HG03378 (cell line): ENCODE data around the gene IRAK2.
"Not testable (repeated sequence)": the region's sequence is repeated elsewhere in the genome, so short reads cannot be mapped to it uniquely, and the experiment has no call there.

Experiments
- ATAC-seq: cut with Tn5 transposase; IDR thresholded peaks from one replicate; pipeline ENCODE4 v1.9.1; 2021; ENCODE audit warnings: mild to moderate bottlenecking, moderate library complexity; ENCODE audit not compliant: unreplicated experiment

IRAK2 gene

DNA sequence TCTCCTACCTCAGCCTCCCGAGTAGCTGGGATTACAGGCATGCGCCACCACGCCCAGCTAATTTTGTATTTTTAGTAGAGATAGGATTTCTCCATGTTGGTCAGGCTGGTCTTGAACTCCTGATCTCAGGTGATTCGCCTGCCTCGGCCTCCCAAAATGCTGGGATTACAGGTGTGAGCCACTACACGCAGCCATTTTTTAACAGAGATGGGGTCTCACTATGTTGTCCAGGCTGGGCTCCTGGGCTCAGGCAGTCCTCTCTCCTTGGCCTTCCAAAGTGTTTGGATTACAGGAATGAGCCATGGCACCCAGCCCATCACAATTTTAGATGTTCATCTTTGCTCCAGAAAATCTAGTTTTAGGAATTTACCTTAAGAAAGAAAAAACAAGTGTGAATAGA is 6.2 kb upstream of the IRAK2 start:
- not testable (repeated sequence) for ATAC-seq

DNA sequence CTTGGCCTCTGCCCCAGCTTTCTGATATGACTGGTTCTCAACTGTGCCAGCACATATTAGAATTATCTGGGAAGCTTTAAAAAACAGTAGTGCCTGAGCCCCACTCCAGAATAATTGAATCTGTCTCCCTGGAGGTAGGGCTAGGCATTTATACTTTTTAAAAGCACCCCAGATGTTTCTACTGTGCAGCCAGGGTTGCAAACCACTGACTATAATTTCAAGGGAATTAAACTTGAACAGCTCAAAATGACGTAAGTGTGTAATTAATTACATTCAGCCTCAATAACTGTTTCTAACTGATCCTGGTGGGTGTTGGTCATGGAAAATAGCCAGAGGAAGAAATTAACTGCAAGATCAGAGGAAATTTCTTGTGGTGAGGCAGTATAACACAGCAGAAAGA is 4.4 kb upstream of the IRAK2 start:
- ATAC-seq: no peak

GRCh38 chr3:10160925-10161324 is 3.8 kb upstream of the IRAK2 start:
- ATAC-seq: no peak

GRCh38 chr3:10162185-10162584 is 2.5 kb upstream of the IRAK2 start:
- no peak for ATAC-seq

DNA sequence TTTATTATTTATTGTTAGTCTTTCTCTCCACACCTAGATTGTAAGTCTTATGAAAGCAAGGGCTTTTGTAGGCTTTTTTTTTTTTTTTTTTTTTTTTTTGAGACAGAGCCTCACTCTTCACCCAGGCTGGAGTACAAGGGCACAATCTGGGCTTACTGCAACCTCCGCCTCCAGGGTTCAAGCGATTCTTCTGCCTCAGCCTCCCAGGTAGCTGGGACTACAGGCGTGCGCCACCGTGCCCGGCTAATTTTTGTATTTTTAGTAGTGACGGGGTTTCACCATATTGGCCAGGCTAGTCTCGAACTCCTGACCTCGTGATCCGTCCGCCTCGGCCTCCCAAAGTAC is 546 bp upstream of the IRAK2 start:
- ATAC-seq: not testable (repeated sequence)

GRCh38 chr3:10166213-10166604 is 1.5 kb downstream of the IRAK2 start:
- no peak for ATAC-seq

DNA sequence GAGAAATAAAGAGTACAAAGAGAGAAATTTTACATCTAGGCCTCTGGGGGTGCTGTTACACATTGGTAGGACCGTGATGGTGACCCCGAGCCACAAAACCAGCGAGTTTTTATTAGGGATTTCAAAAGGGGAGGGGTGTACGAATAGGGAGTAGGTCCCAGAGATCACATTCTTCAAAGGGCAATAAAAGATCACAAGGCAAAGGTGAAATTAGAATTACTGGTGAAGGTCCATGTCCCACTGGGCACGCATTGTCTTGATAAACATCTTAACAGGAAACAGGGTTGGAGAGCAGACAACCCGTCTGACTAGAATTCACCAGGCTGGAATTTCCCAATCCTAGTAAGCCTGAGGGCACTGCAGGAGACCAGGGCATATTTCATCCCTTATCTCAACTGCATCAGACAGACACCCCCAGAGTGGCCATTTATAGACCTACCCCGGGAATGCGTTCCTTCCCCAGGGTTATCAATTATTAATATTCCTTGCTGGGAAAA is 4.3 kb downstream of the IRAK2 start:
- no peak for ATAC-seq

DNA sequence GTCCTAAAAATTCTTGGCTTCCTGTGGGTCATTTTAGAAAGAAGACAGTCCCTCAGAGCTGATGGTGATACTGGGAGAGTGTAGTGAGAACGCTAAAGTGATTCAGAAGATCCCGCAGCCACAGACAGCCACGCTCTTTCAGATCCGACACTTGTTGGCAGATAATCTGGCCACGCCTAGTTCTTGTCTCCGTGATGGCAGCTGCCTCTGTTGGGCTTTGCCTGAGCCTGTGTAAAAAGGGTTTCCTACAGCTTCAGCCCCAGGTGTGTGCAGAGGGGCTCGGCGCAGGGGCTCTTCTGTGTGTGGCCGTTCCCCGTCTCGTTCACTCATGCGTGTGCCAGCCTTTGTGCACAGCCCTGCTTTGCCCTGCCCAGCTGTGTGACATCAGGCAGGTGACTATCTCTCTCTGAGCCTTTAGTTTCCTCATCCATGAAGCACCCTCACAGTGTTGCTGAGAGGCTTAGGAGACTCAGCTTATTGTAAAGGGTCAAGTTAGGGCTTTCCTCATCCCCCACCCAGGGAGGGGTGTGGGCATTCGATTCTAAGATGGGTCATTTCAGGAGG is 6.3 kb downstream of the IRAK2 start:
- ATAC-seq: no peak

GRCh38 chr3:10173095-10173925 is 8.6 kb downstream of the IRAK2 start:
- ATAC-seq: no peak

DNA sequence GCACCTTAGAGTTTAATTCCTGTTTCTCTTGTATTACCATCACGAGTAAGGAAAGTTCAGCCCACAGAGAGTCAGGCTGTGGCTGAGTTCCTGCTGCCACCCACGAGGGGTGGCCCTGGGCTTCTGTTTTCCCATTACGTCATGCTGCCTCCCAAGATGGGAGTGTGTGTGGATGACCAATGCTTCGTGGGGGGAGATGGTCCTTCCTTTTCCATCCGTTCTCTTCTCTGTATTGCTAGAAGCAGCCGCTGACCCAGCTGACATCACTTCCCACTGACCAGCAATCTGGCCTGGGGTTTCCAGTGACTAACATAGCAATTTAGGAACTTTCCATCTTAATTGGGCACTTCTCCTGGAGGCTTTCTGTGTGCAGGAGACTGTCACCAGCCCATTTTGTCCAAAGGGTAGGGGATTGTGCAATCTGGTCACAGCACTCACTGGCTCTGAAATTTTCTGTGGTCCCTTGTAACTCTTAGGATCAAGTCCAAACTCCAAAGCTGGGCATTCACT is 9.3 kb downstream of the IRAK2 start:
- no peak for ATAC-seq

DNA sequence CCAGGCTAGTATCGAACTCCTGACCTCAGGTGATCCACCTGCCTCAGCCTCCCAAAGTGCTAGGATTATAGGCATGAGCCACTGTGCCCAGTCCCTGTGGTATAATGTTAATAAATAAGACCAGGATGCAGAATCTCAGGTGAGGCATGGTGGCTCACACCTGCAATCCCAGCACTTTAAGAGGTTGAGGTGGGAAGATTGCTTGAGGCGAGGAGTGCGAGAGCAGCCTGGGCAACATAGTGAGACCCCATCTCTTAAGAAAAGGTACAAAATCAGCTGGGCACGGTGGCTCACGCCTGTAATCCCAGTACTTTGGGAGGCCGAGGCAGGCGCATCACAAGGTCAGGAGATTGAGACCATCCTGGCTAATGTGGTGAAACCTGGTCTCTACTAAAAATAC is 10.6 kb downstream of the IRAK2 start:
- not testable (repeated sequence) for ATAC-seq

- ATAC-seq: not testable (repeated sequence)
Observed at GRCh38 chr3:10176150-10176549, 11.4 kb downstream of the IRAK2 start.

DNA sequence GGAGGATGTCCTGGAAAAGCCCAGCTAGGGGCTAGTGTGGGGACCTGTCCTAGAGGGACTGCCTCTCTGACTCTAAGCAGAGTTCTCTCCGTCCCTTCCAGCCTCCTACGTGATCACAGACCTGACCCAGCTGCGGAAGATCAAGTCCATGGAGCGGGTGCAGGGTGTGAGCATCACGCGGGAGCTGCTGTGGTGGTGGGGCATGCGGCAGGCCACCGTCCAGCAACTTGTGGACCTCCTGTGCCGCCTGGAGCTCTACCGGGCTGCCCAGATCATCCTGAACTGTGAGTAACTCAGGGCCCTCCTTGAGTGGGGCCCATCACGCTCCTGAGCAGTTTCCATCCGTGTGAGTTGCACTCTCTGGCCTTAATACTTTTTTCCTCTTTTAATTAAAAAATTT is 13.0 kb downstream of the IRAK2 start:
- ATAC-seq: no peak

DNA sequence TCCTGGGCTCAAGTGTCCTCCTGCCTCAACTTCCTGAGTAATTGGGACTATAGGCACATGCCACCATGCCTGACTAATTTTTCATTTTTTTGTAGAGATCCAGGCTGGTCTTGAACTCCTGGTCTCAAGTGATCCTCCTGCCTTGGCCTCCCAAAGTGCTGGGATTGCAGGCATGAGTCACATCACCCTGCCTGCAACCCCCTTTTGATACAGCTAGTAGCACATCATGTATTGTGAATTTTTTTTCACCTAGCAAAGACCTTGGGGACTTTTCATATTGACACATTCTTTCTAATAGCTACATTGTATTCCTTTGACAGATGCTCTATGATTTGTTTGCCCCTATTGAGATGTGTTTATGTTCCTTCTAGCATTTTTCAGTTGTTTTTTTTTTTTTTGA is 14.2 kb downstream of the IRAK2 start:
- no peak for ATAC-seq

DNA sequence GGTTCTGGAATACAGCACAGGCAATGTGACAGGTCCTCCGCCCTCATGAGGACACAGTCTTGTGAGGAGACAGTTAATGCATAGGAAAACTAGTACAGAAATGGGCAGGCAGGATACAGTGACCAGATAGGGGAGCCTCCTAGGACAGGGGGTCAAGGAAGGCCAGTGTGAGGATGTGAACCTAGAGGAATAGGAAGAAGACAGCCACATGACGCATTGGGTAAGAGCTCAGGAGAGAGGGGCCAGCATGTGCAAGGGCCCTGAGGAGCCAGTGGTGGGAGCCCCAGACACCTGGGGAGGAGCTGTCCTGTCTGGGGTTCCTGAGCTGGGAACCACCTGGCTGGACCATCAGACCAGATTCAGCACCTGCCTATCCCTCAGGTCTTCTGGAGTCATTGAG is 15.6 kb downstream of the IRAK2 start:
- ATAC-seq: no peak

DNA sequence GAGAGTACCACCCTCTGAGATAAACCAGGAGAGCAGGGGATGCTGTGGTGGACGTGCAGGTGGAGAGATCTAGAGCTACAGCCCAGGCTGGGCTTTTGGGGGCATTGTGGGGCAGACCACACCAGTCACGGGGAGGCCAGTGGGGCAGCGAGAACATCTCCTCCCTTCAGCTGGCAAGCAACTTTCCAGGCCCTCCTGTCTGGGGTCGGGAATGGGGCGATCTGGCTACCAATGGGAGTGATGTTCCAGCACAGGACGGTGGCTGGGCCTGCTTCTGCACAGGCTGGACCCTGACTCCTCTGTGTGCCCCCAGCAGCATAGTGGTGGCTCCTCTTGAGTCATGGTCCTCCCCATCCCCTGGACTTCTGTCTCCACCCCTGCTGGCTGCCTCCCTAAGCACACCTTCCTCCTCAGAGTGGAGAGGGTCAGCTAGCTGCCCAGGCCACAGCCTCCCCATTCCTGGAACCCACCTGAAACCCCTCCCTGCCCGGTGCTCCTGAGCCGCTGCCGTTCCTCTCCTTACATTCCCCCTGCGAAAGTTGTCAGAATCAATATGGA is 16.1 kb downstream of the IRAK2 start:
- no peak for ATAC-seq

- ATAC-seq: no peak
Observed at GRCh38 chr3:10182950-10183349, 18.2 kb downstream of the IRAK2 start.

DNA sequence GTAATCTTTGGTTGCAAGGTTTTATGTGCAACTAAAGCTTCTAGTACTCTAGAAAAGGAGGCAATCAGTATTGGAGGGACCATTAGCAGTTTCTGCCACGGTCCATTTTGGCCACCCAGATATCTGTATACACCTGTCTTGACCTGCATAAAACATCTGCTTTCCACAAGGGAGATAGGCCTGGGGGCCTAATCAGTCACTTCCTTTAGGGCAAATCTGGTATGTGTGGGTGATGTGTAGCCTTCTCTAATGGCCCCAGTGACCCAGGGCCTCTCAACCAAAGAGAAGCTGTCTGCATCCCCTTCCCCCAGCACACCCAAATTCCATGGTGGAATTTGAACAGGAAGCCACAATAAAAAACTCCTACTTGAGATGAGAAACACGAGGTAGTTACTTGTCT is 19.5 kb downstream of the IRAK2 start:
- no peak for ATAC-seq

DNA sequence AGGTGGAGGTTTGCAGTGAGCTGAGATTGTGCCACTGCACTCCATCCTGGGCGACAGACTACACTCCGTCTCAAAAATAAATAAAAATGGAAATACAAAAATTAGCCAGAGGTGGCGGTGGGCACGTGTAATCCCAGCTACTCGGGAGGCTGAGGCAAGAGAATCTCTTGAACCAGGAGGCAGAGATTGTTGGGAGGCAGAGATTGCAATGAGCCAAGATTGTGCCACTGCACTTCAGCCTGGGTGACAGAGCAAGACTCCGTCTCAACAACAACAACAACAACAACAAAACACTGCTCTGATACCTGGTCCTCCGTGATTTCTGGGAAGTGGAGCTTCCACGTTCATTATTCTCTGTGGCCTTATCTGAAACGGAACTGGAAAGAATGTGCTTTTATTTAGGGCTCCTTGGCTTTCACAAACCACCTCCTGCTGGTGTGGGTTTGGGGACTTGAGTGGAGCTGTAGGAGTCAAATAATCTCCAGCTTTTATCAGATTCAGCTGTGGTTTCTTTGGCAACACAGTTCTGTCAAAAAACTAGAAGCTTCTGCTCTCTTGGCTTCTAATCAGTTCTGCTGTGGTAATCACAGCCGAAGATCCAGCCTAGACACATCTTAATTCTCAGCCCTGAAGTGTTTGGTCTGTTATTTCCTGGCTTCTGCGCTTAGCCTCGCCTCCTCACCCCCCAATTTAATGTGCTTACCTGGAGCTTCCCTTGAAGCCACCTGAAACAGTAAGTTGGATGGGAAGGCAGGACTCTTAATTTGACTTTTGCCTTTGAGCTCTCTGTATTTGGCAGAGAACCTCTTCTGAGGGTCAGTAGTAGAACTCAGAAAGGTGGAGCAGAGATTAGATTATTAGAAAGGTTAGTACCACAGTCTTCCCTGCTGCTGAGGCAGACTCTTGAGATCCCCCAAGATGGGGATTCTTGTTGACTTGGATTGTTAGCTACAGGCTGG is 21.4 kb downstream of the IRAK2 start:
- no peak for ATAC-seq

DNA sequence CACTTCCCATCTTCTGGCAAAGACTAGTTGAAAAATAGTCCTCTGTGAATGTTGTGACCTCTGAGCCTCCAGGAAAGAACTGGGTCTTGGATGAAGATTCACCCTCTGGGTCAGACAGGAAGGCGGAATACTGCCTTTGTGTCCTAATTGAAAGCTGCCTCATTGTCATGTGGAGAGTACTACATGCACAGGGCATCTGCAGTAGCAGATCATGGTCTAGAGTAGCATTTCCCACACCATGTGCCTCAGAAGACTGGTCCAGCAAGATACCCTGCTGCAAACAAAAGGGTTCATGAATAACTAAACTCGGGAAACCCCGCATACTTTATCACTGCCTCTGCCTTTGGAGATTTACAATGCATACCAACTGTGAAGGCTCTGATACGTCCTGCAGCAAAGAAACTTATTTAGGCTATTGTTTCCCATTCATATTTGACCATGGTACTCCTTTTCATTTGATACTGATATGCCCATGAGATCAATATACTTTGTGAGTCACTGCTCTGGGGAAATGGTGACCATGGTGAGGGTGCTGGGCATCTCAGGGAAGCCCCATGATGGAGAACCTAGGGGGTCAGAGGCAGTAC is 22.7 kb downstream of the IRAK2 start:
- no peak for ATAC-seq

DNA sequence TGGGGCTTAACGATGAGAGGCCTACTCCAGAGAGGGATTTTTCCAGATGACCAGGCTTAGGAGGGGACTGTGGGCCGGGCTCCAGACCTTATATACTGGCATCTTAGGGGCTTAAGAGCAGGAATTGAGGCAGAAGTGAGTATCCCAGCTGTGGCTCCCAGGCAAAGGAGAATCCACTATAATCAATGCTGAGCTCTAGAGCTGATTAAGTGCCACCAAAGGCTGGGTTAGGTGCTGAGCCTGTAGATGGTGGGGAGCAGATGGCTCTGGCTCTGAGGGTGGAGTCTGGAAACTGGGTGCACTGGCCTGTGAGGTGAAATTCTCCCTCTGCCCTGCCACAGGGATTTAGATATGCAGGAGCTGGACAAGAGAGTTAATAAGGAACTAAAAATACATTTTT is 23.2 kb downstream of the IRAK2 start:
- ATAC-seq: no peak
